Stimulated activated CD8-positive, alpha-beta memory T cell treated with anti-CD3 and anti-CD28 coated beads, Interleukin-15, amount 100 ng/mL, for 24 hours (primary cell): ENCODE measurements around the gene MSX1.

Experiments used
- DNase-seq: peaks from one replicate; pipeline ENCODE4 v3.0.0-alpha.2; 2020; ENCODE audit warnings: low read depth

MSX1 gene

DNA sequence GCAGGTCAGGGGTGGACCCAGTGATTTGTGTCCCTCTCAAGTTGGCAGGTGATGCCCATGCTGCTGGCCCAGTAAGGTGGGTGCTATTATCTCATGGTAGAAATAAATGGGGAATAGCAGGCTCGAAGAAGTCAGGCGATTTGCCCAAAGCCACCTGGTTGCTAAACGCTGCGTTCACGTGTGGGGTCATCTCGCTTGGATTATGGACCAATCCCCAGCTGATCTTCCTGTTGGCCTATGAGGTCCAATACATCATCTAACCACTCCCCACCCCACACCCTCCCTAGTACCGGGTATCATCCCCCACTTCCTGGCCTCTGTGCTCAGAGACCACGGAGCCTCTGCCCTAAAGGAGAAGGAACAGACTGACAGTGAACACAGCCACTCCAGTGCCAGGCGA lies 18.3 kb upstream of the MSX1 start:
- no peak for DNase-seq

DNA sequence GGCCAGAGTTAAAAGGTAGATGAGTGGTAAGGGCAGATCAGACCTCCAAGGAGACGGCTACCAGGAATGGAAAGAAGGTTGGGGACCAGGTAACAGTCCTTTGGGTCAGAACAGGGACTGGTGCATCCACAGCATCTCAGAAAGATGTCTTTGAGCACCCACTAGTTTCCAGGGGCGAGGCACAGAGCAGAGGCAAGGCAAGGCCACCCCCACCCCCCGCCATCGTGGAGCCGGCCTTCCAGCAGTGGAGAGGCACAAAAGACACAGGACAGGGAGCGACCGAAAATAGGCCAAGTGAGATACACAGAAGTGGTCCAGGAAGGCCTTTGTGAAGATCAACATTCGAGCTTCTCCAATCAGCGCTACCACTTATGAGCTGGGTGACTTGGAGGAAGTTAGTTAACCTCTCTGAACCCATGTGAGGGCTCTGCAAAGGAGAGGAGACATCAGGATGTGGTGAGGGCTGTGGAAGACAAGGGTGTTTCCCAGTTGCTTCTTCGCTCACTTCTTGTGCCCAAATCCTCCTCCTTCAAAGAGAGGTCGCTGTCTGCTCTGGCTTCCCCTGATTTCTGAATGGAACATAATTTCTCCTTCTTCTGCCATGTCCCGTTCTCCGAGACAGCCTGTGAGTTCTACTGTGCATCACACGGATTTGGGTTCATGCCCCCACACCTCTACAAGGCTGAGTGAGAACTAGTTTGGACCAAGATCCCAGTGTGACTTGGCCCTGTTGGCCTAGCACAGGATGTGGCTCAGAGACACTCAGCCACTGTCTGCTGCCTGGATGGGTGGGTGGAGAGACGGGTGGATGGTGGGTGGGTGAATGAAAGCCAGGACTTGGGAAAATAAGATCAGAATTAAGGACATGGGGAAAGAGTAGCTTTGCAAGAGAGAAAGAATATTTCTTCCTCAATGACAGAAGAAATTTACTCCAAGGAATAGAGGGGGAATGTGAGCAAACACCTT lies 16.7 kb upstream of the MSX1 start:
- DNase-seq, result no peak

DNA sequence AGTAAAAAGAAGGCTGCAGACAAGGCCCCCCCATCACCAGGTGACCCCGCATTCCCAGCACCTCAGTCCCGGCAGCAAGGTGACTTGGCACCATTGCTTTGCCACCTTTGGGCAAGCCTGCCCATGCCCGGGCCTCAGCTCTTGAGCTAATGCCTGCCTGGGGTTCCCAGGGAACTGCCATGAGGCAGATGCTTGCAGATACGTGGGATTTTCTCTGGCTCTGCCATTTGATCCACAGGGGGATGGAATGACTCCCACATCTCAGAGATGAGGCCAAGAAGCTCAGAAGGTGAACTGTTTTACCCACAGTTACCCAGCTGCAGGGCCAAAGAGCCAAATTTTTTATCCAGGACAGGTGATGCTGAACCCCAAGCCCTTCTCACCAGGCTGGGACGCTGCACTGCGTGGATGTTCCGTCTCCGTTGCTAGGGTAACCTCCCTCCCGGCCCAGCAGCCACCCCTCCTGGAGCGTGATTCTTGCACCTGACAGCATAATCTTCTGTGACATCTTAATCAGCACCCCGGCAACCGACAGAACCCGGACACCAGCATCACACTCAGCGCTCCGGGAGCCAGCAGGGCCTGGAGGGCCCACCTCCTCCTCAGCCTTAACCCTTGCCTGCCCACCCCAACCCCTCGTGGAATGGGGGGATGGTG lies 15.7 kb upstream of the MSX1 start:
- no peak for DNase-seq

DNA sequence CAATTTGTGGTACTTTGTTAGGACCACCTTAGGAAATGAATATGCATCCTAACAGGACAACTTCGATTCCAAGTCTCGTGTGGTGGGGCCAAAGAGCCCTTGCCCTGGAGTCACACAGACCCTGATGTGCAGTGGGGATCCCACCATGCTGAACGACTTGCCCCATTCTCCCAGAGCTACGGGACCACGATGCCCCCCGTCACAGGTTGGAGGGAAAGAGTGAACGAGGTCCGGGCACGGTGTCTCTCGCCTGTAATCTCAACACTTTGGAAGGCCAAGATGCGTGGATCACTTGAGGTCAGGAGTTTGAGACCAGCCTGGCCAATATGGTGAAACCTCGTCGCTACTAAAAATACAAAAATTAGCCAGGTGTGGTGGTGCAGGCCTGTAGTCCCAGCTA lies 14.4 kb upstream of the MSX1 start:
- DNase-seq, result no peak

DNA sequence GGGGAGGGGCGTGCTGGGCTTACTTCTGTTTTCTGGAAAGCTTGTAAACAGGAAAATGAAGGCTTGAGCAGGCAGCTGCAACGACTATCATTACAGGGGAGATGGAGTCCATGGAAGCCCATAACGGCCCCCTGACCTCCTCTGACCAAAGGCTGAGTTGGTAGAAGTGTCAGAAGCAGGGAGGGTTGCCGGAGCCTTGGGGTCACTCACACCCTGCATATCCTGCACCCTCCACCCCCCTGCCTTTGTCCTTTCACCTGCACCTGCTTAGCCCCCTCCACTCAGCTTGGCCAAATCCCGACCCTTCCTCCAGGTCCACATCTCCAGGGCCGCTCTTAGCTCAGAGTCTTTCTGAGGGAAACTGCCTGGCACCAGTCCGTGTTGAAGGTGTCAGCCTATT lies 12.5 kb upstream of the MSX1 start:
- DNase-seq, result no peak

DNA sequence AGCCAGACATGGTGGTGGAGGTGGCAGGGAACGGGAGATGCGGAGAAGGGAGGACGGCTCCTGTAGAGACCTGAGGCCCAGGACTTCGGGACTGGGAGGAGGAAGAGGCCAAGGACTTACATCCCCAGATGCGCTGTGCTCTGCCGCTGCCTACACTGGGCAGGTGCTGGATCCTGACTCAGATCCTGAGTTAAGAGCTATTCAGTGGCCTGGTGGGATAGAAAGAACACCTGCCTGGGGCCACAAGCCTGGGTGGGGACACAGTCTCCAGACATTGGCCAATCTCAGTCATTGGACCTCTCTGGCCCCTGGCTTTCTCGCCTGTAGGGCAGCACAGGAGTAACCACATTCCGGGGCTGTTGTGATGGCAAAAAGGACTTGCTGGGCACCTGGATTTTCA lies 10.9 kb upstream of the MSX1 start:
- DNase-seq, result no peak

DNA sequence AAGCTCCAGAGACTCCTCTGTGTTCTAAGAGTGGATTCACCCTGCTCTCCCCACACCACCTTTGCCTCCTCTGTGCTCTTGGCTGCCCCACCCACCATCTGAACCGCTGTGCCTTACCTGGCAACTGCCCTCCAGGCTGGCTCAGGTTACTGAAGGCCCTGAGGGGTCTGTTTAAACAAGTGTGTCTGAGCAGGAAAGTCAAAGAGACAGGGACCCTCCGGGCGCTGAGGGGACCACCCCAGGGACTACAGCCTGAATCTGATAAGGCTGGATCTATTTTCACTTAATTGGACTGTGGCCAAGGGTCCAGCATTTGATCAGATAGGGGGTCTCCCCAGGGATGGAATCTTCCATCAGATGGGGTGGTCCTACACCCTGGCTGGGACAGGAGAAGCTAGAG lies 10.4 kb upstream of the MSX1 start:
- DNase-seq, result no peak

DNA sequence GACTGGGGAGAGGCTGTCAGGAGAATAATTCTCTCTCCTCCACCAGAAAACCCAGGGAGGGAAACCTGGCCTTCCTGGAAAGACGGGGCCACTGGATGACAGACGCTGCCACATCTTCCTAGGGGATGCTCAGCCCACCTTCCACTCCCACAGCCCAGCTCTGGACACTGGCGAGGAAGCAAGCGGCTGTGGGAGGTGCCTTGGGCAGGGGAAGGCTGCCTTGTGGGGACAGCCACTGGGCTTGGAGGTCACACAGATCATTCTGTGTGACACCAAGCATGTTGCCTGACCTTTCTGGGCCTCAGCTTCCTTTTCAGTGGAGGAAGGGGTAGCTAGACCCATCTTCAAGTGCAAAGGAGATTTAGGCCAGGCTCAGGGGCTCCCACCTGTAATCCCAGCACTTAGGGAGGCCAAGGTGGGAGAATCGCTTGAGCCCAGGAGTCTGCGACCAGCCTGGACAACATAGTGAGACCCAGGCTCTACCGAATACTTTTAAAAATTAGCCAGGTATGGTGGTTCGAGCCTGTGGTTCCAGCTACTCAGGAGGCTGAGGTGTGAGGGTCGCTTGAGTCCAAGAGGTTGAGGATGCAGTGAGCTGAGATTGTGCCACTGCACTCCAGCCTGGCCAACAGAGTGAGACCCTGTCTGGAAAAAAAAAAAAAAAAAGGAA lies 9.8 kb upstream of the MSX1 start:
- DNase-seq, result no peak

DNA sequence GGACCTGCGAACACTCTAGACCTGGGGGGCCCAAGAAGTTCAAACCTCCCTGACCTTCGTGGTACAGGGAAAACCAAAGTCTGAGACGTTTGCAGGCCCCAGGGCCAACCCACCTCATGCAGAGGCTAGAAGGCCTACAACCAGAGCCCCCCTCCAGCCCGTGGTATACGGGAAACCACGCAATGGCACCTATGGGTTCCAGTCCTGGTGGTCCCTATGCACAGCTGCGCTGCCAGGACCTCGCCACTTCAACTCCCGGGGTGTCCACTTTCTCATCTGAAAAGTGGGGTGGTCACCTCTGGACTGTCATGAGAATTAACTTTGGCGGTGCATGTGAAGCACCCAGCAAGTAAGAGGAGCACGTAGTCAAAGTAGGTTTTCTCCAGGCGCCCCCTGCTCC lies 8.4 kb upstream of the MSX1 start:
- DNase-seq, result no peak

DNA sequence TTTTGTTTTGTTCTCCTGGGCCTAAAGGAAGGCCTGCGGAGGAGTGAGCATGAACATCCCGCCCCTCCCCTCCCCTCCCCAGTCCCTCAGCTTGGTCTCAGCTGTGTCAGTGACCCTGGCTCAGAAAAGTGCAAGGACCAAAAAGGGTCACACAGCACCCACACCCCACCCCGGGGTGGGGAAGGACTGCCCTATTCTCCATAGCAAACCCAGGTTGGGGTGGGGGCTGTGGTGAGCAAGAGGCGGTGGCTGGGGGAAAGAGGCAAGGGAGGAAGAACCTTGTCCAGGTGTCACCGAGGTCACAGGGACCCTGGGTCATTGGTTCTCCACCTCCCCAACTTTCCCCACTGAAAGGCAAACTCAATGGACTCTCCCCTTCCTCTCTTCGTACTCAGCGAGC lies 7.6 kb upstream of the MSX1 start:
- DNase-seq, result no peak

DNA sequence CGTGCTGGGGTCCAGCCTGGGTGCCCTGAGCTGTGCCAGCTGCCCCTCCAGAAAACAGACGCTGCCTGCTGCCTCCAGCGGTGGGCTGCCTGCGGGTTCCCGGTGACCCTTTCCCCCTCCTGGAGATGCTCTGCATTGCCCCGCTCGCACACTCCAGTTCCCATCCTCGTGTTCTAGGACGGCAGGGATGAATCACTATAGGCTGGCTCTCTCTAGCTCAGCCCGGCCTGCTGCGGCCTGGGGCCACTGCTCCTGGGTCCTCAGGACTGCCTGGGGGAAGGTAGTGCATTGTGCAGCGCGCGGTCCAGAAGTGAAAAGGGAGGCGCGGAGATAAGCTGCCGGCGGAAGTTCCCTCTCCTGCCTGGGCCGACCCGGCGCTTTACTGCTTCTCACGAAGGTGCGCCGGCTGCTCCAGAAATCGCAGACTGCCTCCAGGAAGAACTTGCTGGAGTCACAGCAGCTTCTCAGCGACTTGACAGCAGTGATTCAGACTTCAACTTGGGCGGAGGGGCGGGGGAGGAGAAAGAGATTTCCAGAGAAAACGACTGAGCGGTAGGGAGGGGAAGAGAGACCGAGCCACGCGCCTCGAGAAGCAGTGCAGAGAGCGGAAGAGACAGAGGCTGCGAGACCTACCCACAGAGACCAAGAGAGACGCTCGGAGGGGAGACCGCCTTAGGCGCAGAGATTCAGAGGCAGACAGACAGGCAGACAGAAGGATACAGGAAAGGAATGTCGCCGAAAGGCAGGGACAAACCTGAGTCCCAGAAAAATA lies 6.7 kb upstream of the MSX1 start:
- DNase-seq, result no peak

DNA sequence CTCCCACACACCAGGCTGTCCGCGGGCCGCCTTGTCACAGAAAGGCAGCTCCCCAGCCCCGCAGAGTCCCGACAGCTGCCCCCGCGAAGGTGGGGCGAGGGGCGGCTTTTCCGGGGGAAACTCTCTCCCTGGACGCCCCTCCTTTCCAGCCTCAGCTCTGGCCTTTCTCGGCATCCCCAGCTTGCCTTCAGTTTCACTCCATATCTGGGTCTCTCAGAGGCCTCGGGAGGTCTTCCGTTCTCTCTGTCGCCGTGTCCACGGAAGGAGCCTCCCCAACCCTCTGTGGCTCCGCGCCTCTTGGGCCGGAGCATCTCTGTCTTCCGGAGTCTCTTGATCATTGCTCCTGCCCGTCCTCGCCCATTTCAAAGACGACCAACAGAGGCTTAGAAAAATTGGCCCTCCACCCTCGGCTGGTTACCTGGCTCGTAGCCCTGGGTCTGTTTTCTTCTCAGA lies 6.1 kb upstream of the MSX1 start:
- no peak for DNase-seq

DNA sequence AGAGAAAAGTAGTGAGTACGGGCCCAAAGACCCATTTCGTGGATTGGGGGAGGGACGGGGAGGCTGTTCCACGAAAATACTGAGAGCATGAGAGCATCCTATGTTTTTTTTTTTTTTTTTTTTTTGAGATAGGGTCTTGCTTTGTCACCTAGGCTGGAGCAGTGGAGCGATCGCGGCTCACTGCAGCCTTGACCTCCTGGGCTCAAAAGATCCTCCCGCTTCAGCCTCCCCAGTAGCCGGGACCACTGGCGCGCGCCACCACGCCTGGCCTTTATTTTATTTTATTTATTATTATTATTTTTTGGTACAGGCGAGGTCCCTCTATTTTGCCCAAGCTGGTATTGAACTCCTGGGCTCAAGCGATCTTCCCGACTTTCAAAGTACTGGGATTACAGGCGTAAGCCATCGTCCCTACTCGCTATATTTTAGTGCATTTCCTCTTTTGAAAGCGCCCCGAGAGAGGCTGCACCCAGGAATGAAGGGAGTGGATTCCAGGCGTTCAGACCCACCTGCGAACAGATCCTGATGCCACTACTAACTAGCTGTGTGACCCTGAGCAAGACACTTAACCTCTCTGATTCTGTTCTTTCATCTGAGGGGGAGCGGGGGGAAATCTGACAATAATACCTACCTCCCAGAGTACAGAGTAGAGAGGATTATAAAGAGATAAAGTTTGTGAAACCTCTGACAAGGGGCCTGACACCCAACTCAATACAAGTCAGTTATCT lies 5.4 kb upstream of the MSX1 start:
- DNase-seq, result no peak

DNA sequence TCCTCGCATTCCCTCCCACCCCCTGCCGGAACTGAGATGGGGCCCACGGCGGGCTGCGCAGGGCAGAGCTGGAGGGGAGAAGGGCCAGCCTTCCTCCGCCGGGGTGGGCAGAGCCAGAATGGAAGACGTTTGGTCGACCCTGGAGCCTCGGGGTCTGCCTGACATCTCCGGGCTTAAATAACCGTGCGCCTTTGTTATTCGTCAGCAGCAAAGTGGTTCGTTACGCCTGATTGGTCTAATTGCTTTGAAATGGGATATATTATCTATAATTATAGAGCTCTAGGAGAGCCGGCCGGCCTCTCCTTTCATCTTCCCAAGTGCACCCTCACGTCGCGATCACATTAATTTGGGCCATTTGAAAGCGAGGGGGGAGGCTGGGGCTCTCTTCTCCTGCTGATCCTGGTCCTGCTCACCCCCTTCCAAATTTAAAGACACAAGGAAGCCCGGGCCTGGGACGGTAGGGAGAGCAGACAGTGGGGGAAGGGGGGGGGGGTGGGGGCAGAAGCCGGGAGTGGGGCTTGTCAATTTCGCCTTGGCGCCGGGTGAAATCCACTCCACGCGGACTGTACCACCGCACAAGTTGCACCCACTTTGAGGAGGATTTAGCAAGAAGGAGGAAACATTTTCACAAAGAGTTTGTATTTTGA lies 4.7 kb upstream of the MSX1 start:
- no peak for DNase-seq

DNA sequence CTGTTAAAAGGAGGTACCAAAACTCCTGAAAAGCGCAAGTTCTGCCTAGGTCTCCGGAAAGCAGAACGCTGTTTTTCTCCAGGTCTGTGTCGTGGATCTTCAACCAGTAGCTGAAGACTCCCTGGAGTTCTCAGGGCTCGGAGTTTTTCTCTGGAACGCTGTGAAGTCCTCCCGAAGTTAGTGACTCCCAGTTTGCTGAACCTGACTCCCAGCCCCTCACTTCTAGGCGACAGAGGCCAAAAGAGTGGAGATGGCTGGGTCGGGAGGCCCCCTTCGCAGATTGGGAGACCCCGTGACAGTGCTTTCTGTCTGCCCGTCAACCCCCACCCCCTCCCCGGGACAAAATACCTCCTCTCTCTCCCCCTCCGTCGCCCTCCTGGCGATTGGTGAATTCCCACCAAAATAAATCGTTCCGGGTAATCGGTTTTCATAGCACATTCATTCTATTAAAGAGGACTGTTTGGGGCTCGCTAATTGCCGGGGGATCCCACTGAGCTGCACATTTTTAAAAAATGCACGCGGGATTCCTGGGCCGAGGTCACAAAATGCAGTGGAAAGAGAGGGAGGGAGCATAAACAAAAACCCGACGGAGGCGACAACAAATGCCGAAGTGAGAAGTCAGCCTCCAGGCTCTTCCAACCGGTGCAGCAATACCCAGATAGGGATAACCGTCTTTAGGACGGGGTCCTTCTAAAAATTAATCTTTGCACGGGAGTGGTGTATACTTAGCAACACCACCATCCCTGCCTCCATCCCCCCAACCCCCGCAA lies 4.0 kb upstream of the MSX1 start:
- no peak for DNase-seq

DNA sequence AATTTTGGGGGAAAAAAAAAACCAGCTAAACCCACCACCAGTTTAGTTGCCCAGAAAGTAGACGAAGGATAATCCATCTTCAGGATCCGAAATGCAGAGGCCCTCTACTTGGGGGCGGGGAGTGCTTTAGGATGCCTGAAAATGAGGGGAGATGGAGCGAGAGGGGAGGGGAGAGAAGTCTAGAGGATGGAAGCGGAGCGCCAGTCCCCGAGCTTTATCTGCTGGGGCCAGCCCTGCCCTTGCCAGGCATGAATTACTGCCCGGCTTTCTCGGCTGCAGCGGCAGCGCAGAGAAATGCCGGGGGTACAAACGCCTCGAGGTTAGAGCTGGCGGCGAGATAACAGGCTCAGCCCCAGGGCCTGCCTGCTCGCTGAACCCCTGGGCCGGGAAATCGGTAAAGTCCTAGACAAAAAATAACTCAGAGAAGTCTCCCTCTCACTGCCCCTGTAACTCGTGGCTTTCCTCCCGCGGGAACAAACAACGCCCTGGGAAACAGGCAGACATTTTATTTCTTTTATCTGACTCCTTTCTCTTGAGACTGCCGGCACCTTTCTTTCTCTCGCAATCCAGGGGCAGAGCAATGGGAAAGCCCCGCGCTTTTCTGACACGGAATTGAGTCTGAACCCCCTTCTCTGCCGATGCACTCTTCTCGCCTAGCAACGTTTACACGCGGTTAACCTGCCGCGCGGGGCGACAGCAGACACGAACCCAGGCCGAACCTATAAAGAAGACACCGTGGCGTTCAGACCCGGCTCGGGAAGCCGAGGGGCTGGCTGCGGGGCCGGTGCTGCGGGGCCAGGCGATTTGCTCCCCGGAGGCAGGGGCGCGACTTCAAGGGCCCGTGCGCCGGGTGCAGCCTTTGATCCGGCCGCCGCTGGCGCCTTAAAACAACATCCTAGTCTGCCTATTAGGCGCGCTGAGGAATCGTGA lies 3.1 kb upstream of the MSX1 start:
- DNase-seq, result no peak

DNA sequence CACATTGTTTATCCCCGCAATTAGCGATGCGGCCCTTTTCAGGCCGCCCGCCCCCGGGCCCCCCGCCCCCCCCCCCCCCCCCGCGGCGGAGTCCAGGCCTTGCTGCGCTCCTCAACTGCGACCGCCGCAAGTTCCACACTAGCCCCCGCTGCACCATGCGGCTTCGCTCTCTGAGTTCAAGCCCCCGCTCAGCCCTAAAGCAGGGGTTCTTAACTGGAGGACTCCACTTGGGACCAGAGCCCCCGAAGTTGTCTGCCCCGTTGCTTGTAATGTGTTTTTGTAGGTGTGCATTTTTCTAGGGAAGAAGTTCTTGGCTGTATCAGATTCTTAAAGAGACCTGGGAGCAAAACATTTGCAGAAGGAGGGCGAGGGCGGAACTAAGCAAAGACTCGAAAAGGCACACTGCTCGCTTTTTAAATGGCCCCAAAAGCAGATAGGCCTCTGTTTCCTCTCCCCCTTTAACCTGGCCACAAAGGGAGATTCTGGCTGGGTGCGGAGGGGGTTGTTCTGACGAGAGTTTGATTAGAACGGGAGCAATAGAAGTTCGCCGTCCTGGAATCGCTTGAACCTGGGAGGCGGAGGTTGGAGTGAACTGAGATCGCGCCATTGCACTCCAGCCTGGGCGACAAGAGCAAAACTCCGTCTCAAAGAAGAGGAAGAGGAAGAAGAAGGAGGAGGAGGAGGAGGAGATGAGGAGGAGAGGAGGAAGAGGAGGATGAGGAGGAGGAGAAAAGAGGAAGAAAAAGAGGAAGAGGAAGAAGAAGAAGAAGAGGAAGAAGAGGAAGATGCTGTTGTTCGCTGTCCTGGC lies 2.3 kb upstream of the MSX1 start:
- DNase-seq, result no peak

DNA sequence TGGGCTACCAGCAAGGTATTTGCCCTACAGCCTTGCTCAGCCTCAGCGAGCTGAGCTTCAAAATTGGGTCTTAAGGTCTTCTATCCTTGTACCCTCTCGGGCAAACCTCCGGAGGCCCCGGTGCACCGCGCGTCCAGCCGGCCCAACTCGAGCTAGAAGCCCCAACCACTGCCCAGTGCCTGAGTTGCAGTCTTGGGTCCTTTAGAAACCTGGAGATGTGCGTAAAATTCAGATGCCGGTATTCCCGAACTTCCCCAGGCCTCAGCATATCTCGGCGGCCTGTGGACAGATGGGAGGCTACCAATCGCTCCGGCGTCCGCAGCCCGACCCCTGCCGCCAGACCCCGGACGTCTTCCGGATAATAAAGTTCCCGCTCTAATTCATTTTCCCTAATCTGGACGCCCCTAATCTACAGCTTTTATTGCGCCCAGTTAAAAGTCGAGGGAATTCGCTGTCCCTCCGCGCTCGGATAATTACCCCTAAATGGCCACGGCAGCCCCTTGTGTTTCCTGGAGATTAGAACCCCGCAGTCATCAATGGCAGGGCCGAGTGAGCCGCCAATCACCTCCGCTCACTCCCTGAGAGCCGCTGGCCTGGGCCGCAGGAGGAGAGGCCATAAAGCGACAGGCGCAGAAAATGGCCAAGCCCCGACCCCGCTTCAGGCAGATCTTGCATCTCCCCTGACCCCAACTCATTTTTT lies 1.5 kb upstream of the MSX1 start:
- DNase-seq, result no peak
